ENCODE results near the gene SLC4A4. TPM values are rescaled to one million over a fixed set of nuclear protein-coding genes. Genes with fewer than 3 reads are reported as not detected.

Gene SLC4A4
- total RNA-seq, 1 donor from 2014 or later, result 0.20 TPM

DNA sequence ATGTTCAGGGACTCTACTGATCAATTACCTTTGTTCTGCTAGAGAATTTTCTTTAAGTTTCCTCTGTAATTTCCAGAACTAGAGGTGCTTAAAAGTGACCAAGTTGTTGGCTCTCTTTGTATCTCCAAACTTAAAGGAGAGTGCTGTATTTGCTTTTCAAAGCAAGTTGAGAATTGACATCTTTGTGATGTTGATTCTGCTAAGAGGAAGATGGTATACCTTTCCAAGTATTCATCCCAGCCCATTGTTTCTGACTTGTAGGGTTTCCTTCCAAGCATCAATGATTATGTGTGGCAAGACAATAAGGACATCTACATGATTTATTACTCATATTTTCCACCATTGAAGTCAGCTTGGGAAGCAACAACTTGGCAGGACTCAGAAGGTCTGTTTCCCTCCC, 254.5 kb downstream of the SLC4A4 start:
- no peak for DNase-seq (ENCODE audit: low read depth, low spot score)

DNA sequence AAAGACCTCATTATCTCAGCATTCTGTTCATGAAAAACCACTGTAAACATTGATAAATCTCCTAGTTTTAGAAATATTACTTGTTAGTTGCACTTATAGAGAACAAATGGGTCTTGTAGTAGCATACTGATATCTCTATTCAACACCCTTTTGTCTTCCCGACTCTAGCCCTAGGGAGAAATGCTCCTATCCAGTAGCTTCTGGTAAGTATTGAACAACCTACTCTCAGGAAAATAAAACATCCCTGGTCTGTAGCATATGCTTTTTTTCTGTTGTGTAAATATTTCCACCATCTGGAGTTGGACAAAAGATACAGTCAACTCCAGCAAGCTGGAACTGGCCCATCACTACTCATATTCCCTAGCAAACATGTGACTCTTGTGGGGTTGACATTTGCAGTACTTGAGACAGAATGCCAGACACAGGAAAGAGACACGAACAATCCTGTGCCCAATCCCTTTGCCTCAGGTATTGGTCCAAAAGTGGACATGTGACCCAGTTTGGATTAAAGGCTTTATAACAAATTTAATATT, 256.8 kb downstream of the SLC4A4 start:
- DNase-seq (ENCODE audit: low read depth, low spot score), result no peak

DNA sequence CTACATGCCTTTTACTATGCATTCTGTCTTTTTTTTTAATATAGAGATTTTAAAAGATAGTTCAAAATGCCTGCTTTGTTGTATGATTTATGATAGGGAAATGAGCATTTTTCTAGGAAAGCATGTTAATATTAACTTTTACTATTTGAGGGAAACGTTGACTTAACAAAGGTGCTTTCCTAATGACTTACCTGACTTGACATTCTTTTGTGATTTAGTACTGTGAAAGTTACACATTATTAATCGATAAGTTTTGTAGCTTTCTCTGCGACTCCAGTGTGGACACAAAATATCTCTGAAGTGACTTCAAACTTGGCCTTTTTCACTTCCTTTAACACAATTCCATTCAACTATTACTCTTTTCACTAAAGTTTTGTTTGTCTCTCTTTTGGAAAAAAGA, 260.8 kb downstream of the SLC4A4 start:
- DNase-seq (ENCODE audit: low read depth, low spot score), result no peak

DNA sequence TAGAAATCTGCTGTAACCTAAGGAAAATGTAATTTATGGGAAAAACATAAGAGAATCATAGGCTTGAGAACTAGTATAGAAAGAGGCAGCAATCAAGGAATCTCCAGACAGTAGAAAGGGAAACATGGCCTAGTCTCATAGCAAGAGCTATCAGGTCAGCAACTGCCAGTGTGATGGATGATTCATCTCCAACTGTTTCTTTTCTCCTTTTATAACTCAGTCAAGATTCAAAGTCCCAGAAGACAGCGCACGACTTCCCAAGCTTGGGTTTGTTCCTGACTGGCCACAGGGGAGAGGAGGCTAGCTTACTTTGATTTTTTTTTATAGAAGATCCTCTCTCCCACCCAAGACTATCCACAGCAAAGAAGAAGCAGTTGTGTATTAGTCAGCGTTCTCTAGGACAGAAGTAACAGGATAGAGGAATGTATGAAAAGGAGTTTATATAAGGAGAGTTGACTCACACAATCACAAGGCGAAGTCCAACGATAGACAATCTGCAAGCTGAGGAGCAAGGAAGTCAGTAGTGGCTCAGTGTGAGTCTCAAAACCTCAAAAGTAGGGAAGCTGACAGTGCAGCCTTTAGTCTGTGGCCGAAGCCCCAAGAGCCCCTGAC, 263.6 kb downstream of the SLC4A4 start:
- DNase-seq (ENCODE audit: low read depth, low spot score), result no peak

DNA sequence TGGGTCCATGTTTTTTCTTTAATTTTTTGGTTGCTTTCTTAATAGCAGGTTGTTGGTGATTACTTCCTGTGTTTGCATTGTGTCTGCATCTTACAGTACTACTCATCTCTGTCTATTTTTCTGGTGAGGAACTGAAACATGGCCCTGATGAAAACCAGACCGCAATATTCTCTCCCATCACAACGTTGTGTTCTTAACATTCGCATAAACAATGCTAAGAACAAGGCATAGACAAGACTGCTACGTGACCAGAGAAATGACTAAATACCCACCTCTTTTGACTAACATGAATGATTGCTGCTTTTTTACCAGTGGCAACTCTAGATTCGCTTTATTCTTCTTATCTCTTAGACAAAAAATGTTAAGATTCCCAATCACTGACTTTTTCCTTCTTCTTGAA, 266.0 kb downstream of the SLC4A4 start:
- DNase-seq (ENCODE audit: low read depth, low spot score), result no peak

DNA sequence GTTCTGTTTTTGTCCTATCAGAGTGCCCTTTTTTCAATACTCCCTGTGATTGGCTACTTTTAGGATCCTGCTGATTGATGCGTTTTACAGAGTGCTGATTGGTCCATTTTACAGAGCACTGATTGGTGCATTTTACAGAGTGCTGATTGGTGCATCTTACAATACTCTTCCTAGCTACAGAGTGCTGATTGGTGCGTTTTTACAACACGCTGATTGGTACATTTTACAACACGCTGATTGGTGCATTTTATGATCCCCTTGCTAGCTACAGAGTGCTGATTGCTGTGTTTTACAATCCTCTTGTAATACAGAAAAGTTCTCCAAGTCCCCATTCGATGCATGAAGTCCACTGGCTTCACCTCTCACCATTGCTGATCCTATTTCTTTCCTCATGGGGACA, 268.3 kb downstream of the SLC4A4 start:
- DNase-seq (ENCODE audit: low read depth, low spot score), result no peak

DNA sequence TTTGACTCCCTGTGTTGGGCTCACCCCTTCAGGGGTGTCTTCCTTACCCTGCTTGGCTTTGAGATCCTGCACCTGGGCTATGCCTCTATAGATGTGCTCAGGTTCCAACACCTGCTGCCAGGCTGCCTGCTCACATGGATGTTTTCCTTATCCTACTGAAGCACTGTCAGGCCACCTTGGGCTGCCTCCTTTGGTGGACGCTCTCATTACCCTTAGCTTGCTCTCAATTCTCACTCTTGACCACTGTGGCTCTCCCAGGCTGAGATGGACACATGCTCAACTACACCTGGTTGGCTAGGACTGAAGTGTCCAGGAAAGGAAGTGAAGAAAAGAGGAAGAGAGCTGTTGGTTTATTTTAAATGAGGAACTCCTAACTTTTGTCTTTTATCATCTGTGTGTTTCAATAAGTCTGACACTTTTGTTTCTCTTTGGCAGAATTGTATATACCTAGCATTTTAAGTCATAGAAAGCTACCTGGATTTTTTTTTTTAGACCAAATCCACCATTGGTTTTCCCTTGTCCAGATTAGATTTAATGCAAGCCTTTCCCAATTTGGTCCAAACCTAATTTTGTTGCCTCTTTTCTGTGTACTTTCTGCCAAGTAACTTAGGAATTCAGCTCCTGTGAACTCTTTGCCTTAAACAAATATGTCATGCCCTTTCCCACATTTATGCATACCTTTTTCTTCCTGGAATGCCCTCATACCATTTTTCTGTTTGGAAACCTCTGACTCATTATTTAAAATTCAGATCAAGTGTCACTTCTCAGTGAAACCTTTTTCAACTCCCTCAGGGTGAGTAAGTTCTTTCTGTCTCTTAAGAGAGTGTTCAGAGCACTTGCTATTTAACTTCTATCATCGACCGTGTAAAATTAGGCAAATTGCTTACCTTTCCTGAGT, 269.2 kb downstream of the SLC4A4 start:
- no peak for DNase-seq (ENCODE audit: low read depth, low spot score)

DNA sequence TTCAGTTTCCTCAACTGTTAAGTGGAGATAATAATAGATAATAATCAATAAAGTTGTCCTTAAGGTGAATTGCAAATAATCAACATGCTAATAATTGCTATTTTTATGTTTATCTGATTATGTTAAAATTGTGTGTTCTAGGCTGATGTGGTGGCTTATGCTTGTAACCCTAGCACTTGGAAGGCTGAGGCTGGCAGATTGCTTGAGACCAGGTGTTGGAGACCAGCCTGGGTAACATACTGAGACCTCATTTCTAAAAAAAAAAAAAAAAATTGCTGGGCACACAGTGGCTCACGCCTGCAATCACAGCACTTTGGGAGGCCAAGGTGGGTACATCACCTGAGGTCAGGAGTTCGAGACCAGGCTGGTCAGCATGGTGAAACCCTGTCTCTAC, 269.9 kb downstream of the SLC4A4 start:
- DNase-seq (ENCODE audit: low read depth, low spot score), result no peak

DNA sequence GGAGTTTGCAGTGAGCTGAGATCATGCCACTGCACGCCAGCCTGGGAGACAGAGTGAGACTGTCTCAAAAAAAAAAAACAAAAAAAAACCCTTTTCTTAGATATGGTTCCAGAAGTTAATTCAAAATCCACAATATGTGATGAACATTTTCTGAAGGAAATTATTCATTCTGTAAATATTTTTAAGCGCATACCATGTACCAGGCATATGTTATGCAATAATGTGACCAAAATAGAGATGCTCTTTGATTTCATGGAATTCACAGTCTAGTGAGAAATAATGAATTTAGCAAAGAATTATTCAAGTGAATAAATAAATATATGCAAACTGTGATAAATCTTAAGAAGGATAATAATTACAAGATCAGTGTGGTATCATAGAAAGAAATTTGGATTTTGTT, 270.3 kb downstream of the SLC4A4 start:
- no peak for DNase-seq (ENCODE audit: low read depth, low spot score)

DNA sequence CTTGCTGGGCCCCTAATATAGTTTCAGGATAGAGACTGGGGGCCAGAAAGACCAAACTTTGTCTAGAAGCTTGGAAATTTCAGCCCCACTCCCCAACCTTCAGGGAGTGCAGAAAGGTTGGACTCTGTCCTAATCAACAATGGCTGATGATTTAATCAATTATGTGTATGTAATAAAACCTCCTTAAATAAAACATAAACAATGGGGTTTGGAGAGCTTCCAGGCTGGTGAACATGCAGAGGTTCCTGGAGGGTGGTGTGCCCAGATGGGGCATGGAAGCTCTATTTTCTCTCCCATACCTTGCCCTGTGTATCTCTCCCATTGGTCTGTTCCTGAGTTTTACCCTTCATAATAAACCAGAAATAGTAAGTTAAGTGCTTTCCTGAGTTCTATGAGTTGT, 270.8 kb downstream of the SLC4A4 start:
- no peak for DNase-seq (ENCODE audit: low read depth, low spot score)

DNA sequence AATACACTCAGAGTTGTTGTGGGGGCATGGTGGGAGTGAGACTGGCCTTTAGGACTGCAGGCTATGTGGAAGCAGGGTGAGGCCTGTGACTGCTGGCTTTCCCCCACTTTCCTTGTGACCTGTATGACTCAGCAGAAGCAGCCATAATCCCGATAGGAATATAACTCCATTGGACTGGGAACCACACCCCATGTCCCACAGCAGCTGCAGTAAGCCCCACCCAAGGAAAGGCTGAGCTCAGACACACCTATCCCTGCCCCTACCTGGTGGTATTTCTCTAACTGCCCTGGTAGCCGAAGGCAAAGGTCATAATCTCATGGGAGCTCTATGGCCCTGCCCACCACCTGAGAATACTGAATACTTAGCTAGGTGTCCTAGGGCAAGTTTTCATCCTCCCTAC, 275.8 kb downstream of the SLC4A4 start:
- DNase-seq (ENCODE audit: low read depth, low spot score), result no peak

DNA sequence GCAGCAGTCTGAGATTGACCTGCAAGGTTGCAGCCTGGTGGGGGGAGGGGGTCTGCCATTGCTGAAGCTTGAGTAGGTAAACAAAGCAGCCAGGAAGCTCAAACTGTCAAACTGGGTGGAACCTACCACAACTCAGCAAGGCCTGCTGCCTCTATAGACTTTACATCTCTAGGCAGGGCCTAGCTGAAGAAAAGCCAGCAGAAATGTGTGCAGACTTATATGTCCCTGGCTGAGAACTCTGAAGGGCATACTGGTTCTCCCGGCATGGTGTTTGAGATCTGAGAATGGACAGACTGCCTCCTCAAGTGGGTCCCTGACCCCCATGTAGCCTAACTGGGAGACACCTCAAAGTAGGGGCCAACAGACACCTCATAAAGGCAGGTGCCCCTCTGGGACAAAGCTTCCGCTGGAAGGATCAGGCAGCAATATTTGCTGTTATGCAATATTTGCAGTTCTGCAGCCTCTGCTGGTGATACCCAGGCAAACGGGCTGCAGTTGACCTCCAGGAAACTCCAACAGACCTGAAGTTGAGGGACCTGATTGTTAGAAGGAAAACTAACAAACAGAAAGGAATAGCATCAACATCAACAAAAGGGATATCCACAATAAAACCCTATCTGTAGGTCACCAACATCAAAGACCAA, 277.5 kb downstream of the SLC4A4 start:
- DNase-seq (ENCODE audit: low read depth, low spot score), result no peak
